Keratinocyte (primary cell): ENCODE measurements around the gene KIAA0586. TPM values are rescaled to one million over a fixed set of nuclear protein-coding genes. Genes with fewer than 3 reads are reported as not detected.

Experiments
- DNase-seq: peaks from one replicate; pipeline ENCODE4 v3.0.0-alpha.2; 2011; ENCODE audit warnings: low read depth, missing footprints, low spot score
- FAIRE-seq: peaks from 2 replicates; lab custom pipeline; 2011; peaks lifted over from hg19 to GRCh38; lab: Jason Lieb, UNC
- H2AFZ ChIP-seq: 2 replicates; pipeline ENCODE4 v1.6.0; 2012; ENCODE audit warnings: low read length, control low read depth, inconsistent platforms; ENCODE audit not compliant: control insufficient read depth
- H3K27ac ChIP-seq: 2 replicates; pipeline ENCODE4 v1.5.1; 2011; ENCODE audit warnings: low read length; ENCODE audit not compliant: control insufficient read depth, insufficient read depth
- H3K27me3 ChIP-seq: 3 replicates; pipeline ENCODE4 v1.6.0; 2011; ENCODE audit warnings: low read length; ENCODE audit not compliant: control insufficient read depth, insufficient read depth; ENCODE audit errors: extremely low read depth
- H3K36me3 ChIP-seq, 2 experiments: 2 replicates in 1 of 2; 3 replicates in 1 of 2; pipeline ENCODE4 v1.5.1; 2011; ENCODE audit warnings: low read length in 2 of 2, mild to moderate bottlenecking in 1 of 2; ENCODE audit not compliant: control insufficient read depth in 2 of 2, insufficient read depth in 2 of 2; ENCODE audit errors: extremely low read depth in 1 of 2
- H3K4me1 ChIP-seq: 3 replicates; pipeline ENCODE4 v1.5.1; 2011; ENCODE audit warnings: low read length; ENCODE audit not compliant: control insufficient read depth, insufficient read depth; ENCODE audit errors: extremely low read depth
- H3K4me2 ChIP-seq: 3 replicates; pipeline ENCODE4 v1.6.0; 2011; ENCODE audit warnings: low read depth, low read length; ENCODE audit not compliant: control insufficient read depth, insufficient read depth; ENCODE audit errors: extremely low read depth
- H3K4me3 ChIP-seq, 3 experiments: fragments of 200-600 bp in 1 of 3; sonication (generic) in 1 of 3; 2 replicates in 2 of 3; 3 replicates in 1 of 3; pipeline ENCODE4 v1.5.1; 2011 to 2016; ENCODE audit warnings: low read length in 3 of 3, mild to moderate bottlenecking in 3 of 3, control low read depth in 2 of 3, inconsistent platforms in 1 of 3, low read depth in 1 of 3, mixed read lengths in 1 of 3, mixed run types in 1 of 3, moderate library complexity in 1 of 3; ENCODE audit not compliant: control insufficient read depth in 2 of 3, insufficient read depth in 2 of 3; ENCODE audit errors: extremely low read depth in 1 of 3
- H3K79me2 ChIP-seq: 2 replicates; pipeline ENCODE4 v1.6.0; 2012; ENCODE audit warnings: low read length; ENCODE audit not compliant: control insufficient read depth, insufficient read depth
- H3K9ac ChIP-seq: 3 replicates; pipeline ENCODE4 v1.6.0; 2011; ENCODE audit warnings: low read length; ENCODE audit not compliant: control insufficient read depth, insufficient read depth; ENCODE audit errors: extremely low read depth
- H3K9me1 ChIP-seq: 3 replicates; pipeline ENCODE4 v1.6.0; 2011; ENCODE audit warnings: low read length; ENCODE audit not compliant: control insufficient read depth, insufficient read depth; ENCODE audit errors: extremely low read depth
- H3K9me3 ChIP-seq: 2 replicates; pipeline ENCODE4 v1.5.1; 2012; ENCODE audit warnings: low read depth, low read length; ENCODE audit not compliant: control insufficient read depth
- H4K20me1 ChIP-seq: 3 replicates; pipeline ENCODE4 v1.6.0; 2011; ENCODE audit warnings: low read length; ENCODE audit not compliant: control insufficient read depth, insufficient read depth; ENCODE audit errors: extremely low read depth
- EZH2 ChIP-seq: IDR thresholded peaks from one replicate; pipeline ENCODE4 v1.6.1; 2012; ENCODE audit warnings: inconsistent platforms, mild to moderate bottlenecking, low read length, moderate library complexity
- dilution Hi-C: fragments of 300-500 bp; cut with MboI; formaldehyde crosslinking; loops from one replicate; pipeline ENCODE4 v1.7.0; 2020; ENCODE audit warnings: low sequenced_read_pairs; ENCODE audit not compliant: extremely low pct_ligation_motif_present
- polyA plus RNA-seq, 5 experiments: library from polyadenylated mRNA; depleted of rRNA in 3 of 5; stranded (reverse) in 3 of 5; stranded (forward) in 1 of 5; unstranded in 1 of 5; fragments of >200 nt; gene quantifications; 1 replicate in 1 of 5; 2 replicates in 3 of 5; 3 replicates in 1 of 5; pipeline versions ENCODE4 v1.2.1 to v1.2.3, GENCODE V29; 2011 to 2012; ENCODE audit warnings: missing spikeins in 2 of 5, low read depth in 1 of 5, low replicate concordance in 1 of 5
- TF ChIP-seq, protein P1 (sequence below), 3 experiments: IDR thresholded peaks in 1 of 3; conservative IDR thresholded peaks in 1 of 3; optimal IDR thresholded peaks in 1 of 3; 2 replicates in 2 of 3; 3 replicates in 1 of 3; pipeline versions ENCODE3 to v1.5.1; 2011; ENCODE audit warnings: low read length in 3 of 3, mild to moderate bottlenecking in 3 of 3, moderate library complexity in 2 of 3, control low read depth in 1 of 3, inconsistent platforms in 1 of 3; ENCODE audit not compliant: insufficient read depth in 2 of 3; ENCODE audit errors: extremely low read depth in 1 of 3

Gene KIAA0586
- polyA plus RNA-seq, 1 donor (not counting 4 experiments of a cell fraction or from before 2014, with no cell fraction given) = 12.4 TPM

DNA sequence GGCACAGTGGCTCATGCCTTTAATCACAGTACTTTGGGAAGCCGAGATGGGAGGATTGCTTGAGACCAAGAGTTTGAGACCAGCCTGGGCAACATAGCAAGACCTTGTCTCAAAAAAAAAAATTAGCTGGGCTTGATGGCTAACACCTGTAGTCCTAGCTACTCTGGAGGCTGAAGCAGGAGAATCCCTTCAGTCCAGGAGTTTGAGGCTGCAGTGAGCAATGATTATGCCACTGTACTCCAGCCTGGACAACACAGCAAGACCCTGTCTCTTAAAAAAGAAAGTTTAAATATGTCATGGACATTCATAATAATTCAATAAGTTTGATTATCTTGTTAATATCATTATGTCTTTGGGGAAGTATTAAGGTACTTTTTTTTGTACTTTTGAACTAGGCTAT lies 38.9 kb downstream of the KIAA0586 start:
- no peaks in the 10 kb centered on the region for H3K9me1 ChIP-seq
- no peaks in the 10 kb centered on the region for H4K20me1 ChIP-seq
- H3K36me3 ChIP-seq = peaks cover 2 to 3% of the 10 kb centered on the region in 2 experiments
- H3K4me2 ChIP-seq = no peak overlapping the region
- DNase-seq = no peak
- H3K27me3 ChIP-seq = no peaks in the 10 kb centered on the region
- H3K27ac ChIP-seq = no peak overlapping the region
- no peaks in the 10 kb centered on the region for H3K79me2 ChIP-seq
- H3K4me3 ChIP-seq = no peak overlapping the region
- no peak overlapping the region for H3K9ac ChIP-seq
- H3K4me1 ChIP-seq = peaks cover 8% of the 10 kb centered on the region
- dilution Hi-C loops = no loop called here
- no peaks in the 10 kb centered on the region for H3K9me3 ChIP-seq
- TF ChIP-seq, protein P1, sequence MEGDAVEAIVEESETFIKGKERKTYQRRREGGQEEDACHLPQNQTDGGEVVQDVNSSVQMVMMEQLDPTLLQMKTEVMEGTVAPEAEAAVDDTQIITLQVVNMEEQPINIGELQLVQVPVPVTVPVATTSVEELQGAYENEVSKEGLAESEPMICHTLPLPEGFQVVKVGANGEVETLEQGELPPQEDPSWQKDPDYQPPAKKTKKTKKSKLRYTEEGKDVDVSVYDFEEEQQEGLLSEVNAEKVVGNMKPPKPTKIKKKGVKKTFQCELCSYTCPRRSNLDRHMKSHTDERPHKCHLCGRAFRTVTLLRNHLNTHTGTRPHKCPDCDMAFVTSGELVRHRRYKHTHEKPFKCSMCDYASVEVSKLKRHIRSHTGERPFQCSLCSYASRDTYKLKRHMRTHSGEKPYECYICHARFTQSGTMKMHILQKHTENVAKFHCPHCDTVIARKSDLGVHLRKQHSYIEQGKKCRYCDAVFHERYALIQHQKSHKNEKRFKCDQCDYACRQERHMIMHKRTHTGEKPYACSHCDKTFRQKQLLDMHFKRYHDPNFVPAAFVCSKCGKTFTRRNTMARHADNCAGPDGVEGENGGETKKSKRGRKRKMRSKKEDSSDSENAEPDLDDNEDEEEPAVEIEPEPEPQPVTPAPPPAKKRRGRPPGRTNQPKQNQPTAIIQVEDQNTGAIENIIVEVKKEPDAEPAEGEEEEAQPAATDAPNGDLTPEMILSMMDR (optimal IDR thresholded peaks at IDR 0.05 in 1 of 3, IDR thresholded peaks at IDR 0.05 in 1 of 3, conservative IDR thresholded peaks at IDR 0.05 in 1 of 3; ENCODE audit: extremely low read depth in 1 of 3, insufficient read depth in 2 of 3, low read length in 3 of 3) = no peak
- TF ChIP-seq EZH2 = no peak
- H2AFZ ChIP-seq = no peak overlapping the region
- no peak for FAIRE-seq

DNA sequence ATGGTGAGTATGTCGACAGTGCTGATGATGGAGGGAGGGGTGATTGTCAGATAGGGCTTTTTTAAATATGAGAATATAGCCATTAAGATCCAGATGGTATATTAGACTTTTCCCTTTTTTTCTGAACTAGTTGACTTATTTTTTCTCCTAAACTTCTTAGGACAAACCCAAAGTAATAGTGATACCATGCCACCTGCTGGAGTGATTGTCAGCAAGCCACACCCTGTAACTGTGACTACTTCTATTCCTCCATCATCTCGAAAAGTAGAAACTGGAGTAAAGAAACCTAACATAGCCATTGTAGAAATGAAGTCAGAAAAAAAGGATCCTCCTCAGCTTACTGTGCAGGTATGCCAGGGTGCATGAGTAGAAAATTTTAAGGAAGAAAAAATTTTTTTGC lies 40.1 kb downstream of the KIAA0586 start:
- Histone ChIP-seq H3K9me3 (no peaks in the 10 kb centered on the region), H3K27ac (no peak overlapping the region), H3K27me3 (no peaks in the 10 kb centered on the region), H3K4me3 (no peak overlapping the region), H4K20me1 (no peaks in the 10 kb centered on the region), H3K4me1 (peaks cover 8% of the 10 kb centered on the region), H2AFZ (no peak overlapping the region), H3K9me1 (no peaks in the 10 kb centered on the region), H3K9ac (no peak overlapping the region), H3K79me2 (no peaks in the 10 kb centered on the region), H3K4me2 (no peak overlapping the region), H3K36me3 (peaks cover 0 to 3% of the 10 kb centered on the region in 2 experiments)
- FAIRE-seq (no peak), DNase-seq (no peak)
- no peak for TF ChIP-seq EZH2
- TF ChIP-seq, protein P1 (optimal IDR thresholded peaks at IDR 0.05 in 1 of 3, IDR thresholded peaks at IDR 0.05 in 1 of 3, conservative IDR thresholded peaks at IDR 0.05 in 1 of 3; ENCODE audit: extremely low read depth in 1 of 3, insufficient read depth in 2 of 3, low read length in 3 of 3) = no peak
- dilution Hi-C loops = no loop called here
